Common myeloid progenitor, CD34-positive (primary cell): ENCODE results near the gene SMNDC1.

Experiments used
- CTCF ChIA-PET: fragments of 350-600 bp; sonication (Branson Sonifier 250); formaldehyde crosslinking; loops from one replicate; lab custom pipeline; 2021; ENCODE audit warnings: antibody characterized with exemption; lab: Charles Lee
- POLR2A ChIA-PET: fragments of 350-600 bp; sonication (Branson Sonifier 250); formaldehyde crosslinking; loops from one replicate; lab custom pipeline; 2021; ENCODE audit warnings: antibody characterized with exemption; lab: Charles Lee
- DNase-seq, 3 donors: peaks; one replicate each; pipeline versions ENCODE4 v3.0.0 to v3.0.0-alpha.2; 2013
- H3K27ac ChIP-seq, 2 experiments: 1 replicate in 1 of 2; 2 replicates in 1 of 2; pipeline ENCODE4 v1.7.0; 2013; ENCODE audit warnings: inconsistent platforms in 2 of 2, low read length in 2 of 2, mild to moderate bottlenecking in 2 of 2, low read depth in 1 of 2, moderate library complexity in 1 of 2; ENCODE audit not compliant: severe bottlenecking in 2 of 2, insufficient read depth in 1 of 2, poor library complexity in 1 of 2
- H3K27me3 ChIP-seq, 5 experiments: replicated peaks in 2 of 5; 1 replicate in 3 of 5; 2 replicates in 2 of 5; pipeline versions ENCODE4 v1.6.1 to v1.7.0; 2013; ENCODE audit warnings: low read length in 4 of 5, mild to moderate bottlenecking in 2 of 5, moderate library complexity in 2 of 5, inconsistent platforms in 1 of 5; ENCODE audit not compliant: insufficient read depth in 5 of 5, control insufficient read depth in 4 of 5
- H3K36me3 ChIP-seq, 4 experiments: 1 replicate in 2 of 4; 2 replicates in 2 of 4; pipeline versions ENCODE4 v1.6.1 to v1.7.0; 2013; ENCODE audit warnings: low read length in 3 of 4, control low read depth in 1 of 4, mild to moderate bottlenecking in 1 of 4; ENCODE audit not compliant: control insufficient read depth in 4 of 4, insufficient read depth in 4 of 4
- H3K4me1 ChIP-seq, 4 experiments: 1 replicate in 3 of 4; 2 replicates in 1 of 4; pipeline versions ENCODE4 v1.6.1 to v1.7.1; 2013; ENCODE audit warnings: low read length in 3 of 4, mild to moderate bottlenecking in 3 of 4, control low read depth in 1 of 4, inconsistent platforms in 1 of 4, moderate library complexity in 1 of 4; ENCODE audit not compliant: control insufficient read depth in 4 of 4, insufficient read depth in 4 of 4; ENCODE audit errors: control extremely low read depth in 1 of 4
- H3K4me3 ChIP-seq, 7 experiments: 1 replicate in 4 of 7; 2 replicates in 3 of 7; pipeline versions ENCODE4 v1.5.1 to v1.7.0; 2013; ENCODE audit warnings: mild to moderate bottlenecking in 7 of 7, low read length in 6 of 7, moderate library complexity in 6 of 7, inconsistent platforms in 2 of 7, low read depth in 2 of 7, control low read depth in 1 of 7; ENCODE audit not compliant: insufficient read depth in 4 of 7, control insufficient read depth in 1 of 7; ENCODE audit errors: extremely low read depth in 1 of 7
- H3K9me3 ChIP-seq, 5 experiments: 1 replicate in 4 of 5; 2 replicates in 1 of 5; pipeline versions ENCODE4 v1.6.1 to v1.7.1; 2013; ENCODE audit warnings: low read length in 4 of 5, mild to moderate bottlenecking in 2 of 5, inconsistent platforms in 1 of 5, low read depth in 1 of 5, moderate library complexity in 1 of 5; ENCODE audit not compliant: control insufficient read depth in 4 of 5, insufficient read depth in 2 of 5; ENCODE audit errors: control extremely low read depth in 1 of 5
- WGBS: methylation state at CpG from one replicate; pipeline ENCODE4 v1.1.5; 2013; ENCODE audit not compliant: insufficient coverage; 5-methylcytosine and 5-hydroxymethylcytosine counted together

Gene SMNDC1

DNA sequence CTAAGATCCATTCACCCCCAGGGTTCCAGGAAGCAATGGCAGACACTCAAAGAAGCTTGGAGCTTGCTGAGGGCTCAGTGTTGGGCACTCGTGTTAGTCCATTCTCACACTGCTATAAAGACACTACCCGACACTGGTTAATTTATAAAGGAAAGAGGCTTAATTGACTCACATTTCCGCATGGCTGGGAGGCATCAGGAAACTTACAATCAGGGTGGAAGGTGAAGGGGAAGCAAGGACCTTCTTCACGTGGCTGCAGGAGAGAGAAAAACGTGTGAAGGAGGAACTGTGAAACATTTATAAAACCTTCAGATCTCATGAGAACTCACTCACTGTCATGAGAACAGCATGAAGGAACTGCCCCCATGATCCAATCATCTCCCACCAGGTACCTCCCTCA, 44.7 kb upstream of the SMNDC1 start:
- peaks cover 0 to 21% (median 17%) of the 10 kb centered on the region in 4 experiments for H3K4me1 ChIP-seq
- no peaks in the 10 kb centered on the region for H3K36me3 ChIP-seq
- CTCF ChIA-PET, result interaction anchor here (0.5 to 1.7 kb wide), 3 partner anchors 9 to 197 kb away, joined by 3 to 6 read pairs (median 3); no protein-coding TSS in a partner anchor
- no peaks in the 10 kb centered on the region for H3K9me3 ChIP-seq
- POLR2A ChIA-PET, result no interaction called here
- 100% methylated on average over 3 of the region's 5 CpGs for WGBS
- H3K4me3 ChIP-seq, result no peak overlapping the region
- DNase-seq, result no peak
- H3K27me3 ChIP-seq, result no peaks in the 10 kb centered on the region
- H3K27ac ChIP-seq, result no peak overlapping the region

GRCh38 chr10:110348336-110348735, 43.6 kb upstream of the SMNDC1 start:
- Histone ChIP-seq H3K4me1 (peaks cover 0 to 20% (median 18%) of the 10 kb centered on the region in 4 experiments), H3K27ac (no peak overlapping the region), H3K4me3 (no peak overlapping the region), H3K9me3 (no peaks in the 10 kb centered on the region), H3K27me3 (no peaks in the 10 kb centered on the region), H3K36me3 (no peaks in the 10 kb centered on the region)
- ChIA-PET POLR2A (no interaction called here), CTCF (no interaction called here)
- no peak for DNase-seq

- Histone ChIP-seq H3K4me1 (peaks cover 0 to 24% (median 20%) of the 10 kb centered on the region in 4 experiments), H3K9me3 (no peaks in the 10 kb centered on the region), H3K27ac (no peak overlapping the region), H3K4me3 (no peak overlapping the region), H3K36me3 (no peaks in the 10 kb centered on the region), H3K27me3 (no peaks in the 10 kb centered on the region)
- ChIA-PET CTCF (interaction anchor here (1.1 to 2.6 kb wide), 4 partner anchors 8 to 199 kb away, joined by 3 to 12 read pairs (median 5); no protein-coding TSS in a partner anchor), POLR2A (no interaction called here)
- WGBS, result 83% methylated on average over 1 of the region's 4 CpGs
- DNase-seq, result no peak
Observed at GRCh38 chr10:110346914-110347313, 42.2 kb upstream of the SMNDC1 start.

DNA sequence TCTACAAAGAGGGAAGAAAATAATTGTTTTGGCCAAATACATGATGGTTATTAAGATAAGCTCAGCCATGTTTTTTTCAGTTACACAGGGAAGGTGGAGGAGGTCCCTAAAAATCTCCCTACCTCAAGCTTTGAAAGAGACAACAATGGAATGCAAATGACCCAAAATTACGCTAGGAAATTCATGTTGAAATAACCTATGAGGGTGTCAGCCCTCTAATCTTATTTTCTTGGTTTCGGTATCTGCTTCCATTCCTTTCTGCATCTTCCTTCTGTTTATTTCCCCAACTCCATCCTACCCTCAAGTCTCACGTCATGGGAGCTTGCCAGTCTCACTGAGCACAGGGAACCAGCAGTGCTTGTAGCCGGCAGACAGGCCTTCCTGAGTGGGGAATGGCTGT, 40.6 kb upstream of the SMNDC1 start:
- H3K4me1 ChIP-seq, result peaks cover 0 to 24% (median 20%) of the 10 kb centered on the region in 4 experiments
- H3K27ac ChIP-seq, result no peak overlapping the region
- 92% methylated on average over 2 of the region's 4 CpGs for WGBS
- H3K36me3 ChIP-seq, result no peaks in the 10 kb centered on the region
- ChIA-PET POLR2A (no interaction called here), CTCF (interaction anchor here (0.6 to 2.6 kb wide), 10 partner anchors 9 to 155 kb away, joined by 3 to 12 read pairs (median 4); no protein-coding TSS in a partner anchor)
- no peak overlapping the region for H3K4me3 ChIP-seq
- no peaks in the 10 kb centered on the region for H3K27me3 ChIP-seq
- H3K9me3 ChIP-seq, result no peaks in the 10 kb centered on the region
- no peak for DNase-seq

- Histone ChIP-seq H3K36me3 (no peaks in the 10 kb centered on the region), H3K27me3 (no peaks in the 10 kb centered on the region), H3K4me1 (peaks cover 0 to 24% (median 20%) of the 10 kb centered on the region in 4 experiments), H3K4me3 (no peak overlapping the region), H3K27ac (no peak overlapping the region), H3K9me3 (no peaks in the 10 kb centered on the region)
- POLR2A ChIA-PET, result no interaction called here
- CTCF ChIA-PET, result interaction anchor here (1.0 to 2.6 kb wide), 7 partner anchors 8 to 156 kb away, joined by 3 to 12 read pairs (median 4); no protein-coding TSS in a partner anchor
- DNase-seq, result no peak
- 0% methylated on average over 2 of the region's 2 CpGs for WGBS
Observed at GRCh38 chr10:110344622-110345021, 39.9 kb upstream of the SMNDC1 start.

DNA sequence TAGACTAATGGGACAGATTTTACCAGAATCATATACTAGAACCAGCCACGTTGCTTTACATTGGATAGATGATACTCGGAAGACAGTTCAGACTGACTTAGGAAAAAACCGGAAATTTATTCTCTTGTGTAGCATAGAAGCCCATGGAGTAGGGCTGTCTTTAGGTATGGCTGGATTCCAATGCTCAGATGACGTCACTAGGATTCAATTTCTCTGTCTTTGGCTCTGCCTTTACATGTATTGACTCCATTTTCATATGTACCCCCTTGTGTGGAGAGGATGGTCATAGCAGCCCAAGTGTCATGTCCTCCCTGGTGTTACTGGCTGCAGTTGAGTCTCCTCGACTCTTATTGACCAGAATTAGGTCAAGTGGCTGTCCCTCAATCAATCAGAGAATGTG, 39.2 kb upstream of the SMNDC1 start:
- CTCF ChIA-PET, result interaction anchor here (2.0 kb wide), 1 partner anchor 9 kb away, joined by 7 read pairs; no protein-coding TSS in a partner anchor
- WGBS, result 100% methylated on average over 5 of the region's 5 CpGs

GRCh38 chr10:110340816-110341215, 36.1 kb upstream of the SMNDC1 start:
- H3K27ac ChIP-seq, result no peak overlapping the region
- WGBS, result 90% methylated on average over 4 of the region's 6 CpGs
- ChIA-PET CTCF (interaction anchor here (1.1 kb wide), 1 partner anchor 210 kb away, joined by 3 read pairs; no protein-coding TSS in a partner anchor), POLR2A (no interaction called here)
- peaks cover 0 to 26% (median 19%) of the 10 kb centered on the region in 4 experiments for H3K4me1 ChIP-seq
- H3K36me3 ChIP-seq, result no peaks in the 10 kb centered on the region
- H3K9me3 ChIP-seq, result no peaks in the 10 kb centered on the region
- peak in 1 of 3 donors; percentile 31 for DNase-seq
- H3K4me3 ChIP-seq, result no peak overlapping the region
- no peaks in the 10 kb centered on the region for H3K27me3 ChIP-seq

More for the DNA sequence above, 39.2 kb upstream of the SMNDC1 start:
- Histone ChIP-seq H3K9me3 (no peaks in the 10 kb centered on the region), H3K27me3 (no peaks in the 10 kb centered on the region), H3K4me3 (no peak overlapping the region), H3K4me1 (peaks cover 0 to 24% (median 20%) of the 10 kb centered on the region in 4 experiments), H3K36me3 (no peaks in the 10 kb centered on the region), H3K27ac (no peak overlapping the region)
- DNase-seq, result no peak
- POLR2A ChIA-PET, result no interaction called here
